Measurements from ENCODE around the gene CD38. TPM values are rescaled to one million over a fixed set of nuclear protein-coding genes. Genes with fewer than 3 reads are reported as not detected.
"Not testable (repeated sequence)": the region's sequence is repeated elsewhere in the genome, so short reads cannot be mapped to it uniquely, and the experiment has no call there.

Gene CD38
- total RNA-seq, 4 donors from 2014 or later, result 7.3 to 13.9 (median 9.2) TPM

- no peak for ATAC-seq (ENCODE audit: low FRiP score)
- TF ChIP-seq CTCF (IDR thresholded peaks at IDR 0.05), result no peak
- DNase-seq (ENCODE audit: low spot score), result no peak
These were observed 70.2 kb downstream of the CD38 start for GRCh38 chr4:15848191-15848842.

GRCh38 chr4:15851969-15852368, 73.8 kb downstream of the CD38 start:
- no peak for TF ChIP-seq CTCF (IDR thresholded peaks at IDR 0.05)
- ATAC-seq (ENCODE audit: low FRiP score) (no peak), DNase-seq (ENCODE audit: low spot score) (no peak)

GRCh38 chr4:15852524-15852923, 74.4 kb downstream of the CD38 start:
- TF ChIP-seq CTCF (IDR thresholded peaks at IDR 0.05), result no peak
- ATAC-seq (ENCODE audit: low FRiP score), result no peak
- no peak for DNase-seq (ENCODE audit: low spot score)

GRCh38 chr4:15853345-15853744, 75.2 kb downstream of the CD38 start:
- no peak for TF ChIP-seq CTCF (IDR thresholded peaks at IDR 0.05)
- ATAC-seq (ENCODE audit: low FRiP score) (no peak), DNase-seq (ENCODE audit: low spot score) (no peak)

- ATAC-seq (ENCODE audit: low FRiP score), result no peak
- DNase-seq (ENCODE audit: low spot score), result no peak
- no peak for TF ChIP-seq CTCF (IDR thresholded peaks at IDR 0.05)
These were observed 77.8 kb downstream of the CD38 start for GRCh38 chr4:15855804-15856475.

GRCh38 chr4:15861198-15861597, 83.1 kb downstream of the CD38 start:
- not testable (repeated sequence) for ATAC-seq (ENCODE audit: low FRiP score); DNase-seq (ENCODE audit: low spot score)

- DNase-seq (ENCODE audit: low spot score) (no peak), ATAC-seq (ENCODE audit: low FRiP score) (no peak)
- TF ChIP-seq CTCF (IDR thresholded peaks at IDR 0.05), result no peak
These were observed 86.8 kb downstream of the CD38 start for GRCh38 chr4:15864651-15865566.
